Fibroblast of lung (primary cell): ENCODE measurements around the gene CTDP1. TPM values are rescaled to one million over a fixed set of nuclear protein-coding genes. Genes with fewer than 3 reads are reported as not detected.
"Not testable (repeated sequence)": the region's sequence is repeated elsewhere in the genome, so short reads cannot be mapped to it uniquely, and the experiment has no call there.

ENCODE experiments used
- DNase-seq, 2 donors: peaks; one replicate each; pipeline versions ENCODE4 v3.0.0 to v3.0.0-alpha.2; 2010; ENCODE audit warnings: low read depth in 2 of 2
- H2AFZ ChIP-seq: 2 replicates; pipeline ENCODE4 v1.5.1; 2012; ENCODE audit warnings: low read length, control low read depth, inconsistent platforms
- H3K27ac ChIP-seq: 2 replicates; pipeline ENCODE4 v1.5.1; 2011; ENCODE audit warnings: low read length, control low read depth; ENCODE audit not compliant: insufficient read depth
- H3K27me3 ChIP-seq: 2 replicates; pipeline ENCODE4 v1.5.1; 2011; ENCODE audit warnings: mild to moderate bottlenecking, low read length; ENCODE audit not compliant: control insufficient read depth, insufficient read depth
- H3K36me3 ChIP-seq: 2 replicates; pipeline ENCODE4 v1.5.1; 2011; ENCODE audit warnings: low read length; ENCODE audit not compliant: control insufficient read depth, insufficient read depth
- H3K4me1 ChIP-seq: 2 replicates; pipeline ENCODE4 v1.5.1; 2011; ENCODE audit warnings: low read length; ENCODE audit not compliant: control insufficient read depth, insufficient read depth; ENCODE audit errors: extremely low read depth
- H3K4me2 ChIP-seq: 2 replicates; pipeline ENCODE4 v1.5.1; 2011; ENCODE audit warnings: low read length, control low read depth; ENCODE audit not compliant: insufficient read depth; ENCODE audit errors: extremely low read depth
- H3K4me3 ChIP-seq, 4 experiments: fragments of 200-600 bp in 1 of 4; sonication (generic) in 1 of 4; replicated peaks in 1 of 4; 2 replicates each; pipeline ENCODE4 v1.5.1; 2011 to 2016; ENCODE audit warnings: low read length in 4 of 4, low read depth in 3 of 4, mild to moderate bottlenecking in 3 of 4, control low read depth in 2 of 4, inconsistent platforms in 1 of 4, mixed read lengths in 1 of 4; ENCODE audit not compliant: insufficient read depth in 1 of 4; ENCODE audit errors: control extremely low read depth in 1 of 4
- H3K79me2 ChIP-seq: 2 replicates; pipeline ENCODE4 v1.5.1; 2012; ENCODE audit warnings: mild to moderate bottlenecking, low read length, inconsistent platforms; ENCODE audit not compliant: control insufficient read depth, insufficient read depth
- H3K9ac ChIP-seq: 2 replicates; pipeline ENCODE4 v1.5.1; 2011; ENCODE audit warnings: mild to moderate bottlenecking, low read length, control low read depth; ENCODE audit not compliant: insufficient read depth
- H3K9me3 ChIP-seq: 2 replicates; pipeline ENCODE4 v1.5.1; 2012; ENCODE audit warnings: low read depth, low read length; ENCODE audit not compliant: control insufficient read depth, insufficient read depth
- H4K20me1 ChIP-seq: 2 replicates; pipeline ENCODE4 v1.5.1; 2011; ENCODE audit warnings: low read length; ENCODE audit not compliant: control insufficient read depth, insufficient read depth; ENCODE audit errors: extremely low read depth
- CTCF ChIP-seq, 2 donors: IDR thresholded peaks in 1 of 2; conservative IDR thresholded peaks in 1 of 2; 1 replicate in 1 of 2; 2 replicates in 1 of 2; pipeline ENCODE4 v1.5.1; 2011 to 2012; ENCODE audit warnings: low read length in 2 of 2, control low read depth in 1 of 2, inconsistent platforms in 1 of 2, low read depth in 1 of 2, mild to moderate bottlenecking in 1 of 2
- EZH2 ChIP-seq: IDR thresholded peaks from 2 replicates; pipeline ENCODE4 v1.5.1; 2012; ENCODE audit warnings: low read length, control low read depth, mild to moderate bottlenecking; ENCODE audit errors: missing control alignments
- polyA plus RNA-seq, 2 donors: library from polyadenylated mRNA; depleted of rRNA in 1 of 2; stranded (reverse) in 1 of 2; unstranded in 1 of 2; fragments of >200 nt; gene quantifications; 2 replicates each; pipeline ENCODE4 v1.2.1, GENCODE V29; 2011 to 2012; ENCODE audit warnings: missing spikeins in 1 of 2
- total RNA-seq: library from RNA; depleted of rRNA; stranded (reverse); fragments of >200 nt; gene quantifications from 2 replicates; pipeline ENCODE4 v1.2.1, GENCODE V29; 2014

Gene CTDP1
- total and polyA plus RNA-seq, 2 donors (not counting 1 experiment from before 2014, with no cell fraction given) = 6.4 to 24.8 TPM

GRCh38 chr18:79730804-79731203, 51.2 kb downstream of the CTDP1 start:
- H3K4me3 ChIP-seq = no peak overlapping the region
- TF ChIP-seq CTCF (conservative IDR thresholded peaks at IDR 0.05 in 1 of 2, IDR thresholded peaks at IDR 0.05 in 1 of 2; ENCODE audit: low read depth in 1 of 2, low read length in 2 of 2) (no peak), EZH2 (no peak)
- H2AFZ ChIP-seq = no peak overlapping the region
- H3K4me1 ChIP-seq = no peaks in the 10 kb centered on the region
- no peak for DNase-seq
- no peak overlapping the region for H3K9ac ChIP-seq
- peaks cover 14% of the 10 kb centered on the region for H3K9me3 ChIP-seq
- H3K79me2 ChIP-seq = peaks cover 2% of the 10 kb centered on the region
- H3K27me3 ChIP-seq = no peaks in the 10 kb centered on the region
- H4K20me1 ChIP-seq = no peaks in the 10 kb centered on the region
- H3K36me3 ChIP-seq = peaks cover 25% of the 10 kb centered on the region
- H3K4me2 ChIP-seq = no peak overlapping the region
- no peak overlapping the region for H3K27ac ChIP-seq

- DNase-seq = peak; percentile 17 to 22
- not testable (repeated sequence) for H3K27ac ChIP-seq, H3K4me3 ChIP-seq, H3K27me3 ChIP-seq, H3K9ac ChIP-seq, H3K4me1 ChIP-seq, H2AFZ ChIP-seq, H3K79me2 ChIP-seq, H3K4me2 ChIP-seq, H4K20me1 ChIP-seq
- Histone ChIP-seq H3K36me3 (peaks cover 33% of the 10 kb centered on the region), H3K9me3 (peaks cover 14% of the 10 kb centered on the region)
These were observed 52.5 kb downstream of the CTDP1 start for GRCh38 chr18:79731881-79732720.

- Histone ChIP-seq H3K4me3 (no peak overlapping the region), H3K36me3 (peaks cover 35% of the 10 kb centered on the region), H3K79me2 (no peaks in the 10 kb centered on the region), H2AFZ (no peak overlapping the region), H3K9me3 (peaks cover 14% of the 10 kb centered on the region), H3K4me1 (no peaks in the 10 kb centered on the region), H3K27me3 (no peaks in the 10 kb centered on the region), H3K27ac (no peak overlapping the region), H3K9ac (no peak overlapping the region), H4K20me1 (no peaks in the 10 kb centered on the region), H3K4me2 (no peak overlapping the region)
- TF ChIP-seq EZH2 (no peak), CTCF (conservative IDR thresholded peaks at IDR 0.05 in 1 of 2, IDR thresholded peaks at IDR 0.05 in 1 of 2; ENCODE audit: low read depth in 1 of 2, low read length in 2 of 2) (no peak)
- no peak for DNase-seq
These were observed 53.1 kb downstream of the CTDP1 start for GRCh38 chr18:79732721-79733025.
